ENCODE data around the gene BRD1.

The BRD1 gene

DNA sequence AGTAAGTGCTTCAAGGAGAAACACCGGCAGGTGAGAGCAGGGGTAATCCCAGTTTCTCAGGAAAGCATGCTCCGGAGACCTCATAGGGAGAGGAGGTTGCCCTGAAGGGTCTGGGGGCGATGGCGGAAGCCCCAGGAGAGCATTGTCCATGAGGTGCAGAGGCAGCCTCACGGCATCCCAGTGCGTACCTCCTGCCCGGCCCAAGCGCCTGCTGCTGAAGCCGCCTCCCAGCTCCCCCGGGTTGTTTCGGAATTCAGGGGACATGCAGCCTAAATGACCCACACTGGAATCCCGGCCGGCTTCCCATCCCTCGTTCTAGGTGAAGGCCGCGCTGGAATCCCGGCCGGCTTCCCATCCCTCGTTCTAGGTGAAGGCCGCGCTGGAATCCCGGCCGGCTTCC lies 28.7 kb upstream of the BRD1 start:
- H4K91ac ChIP-seq (ENCODE audit: low read length), result no peak overlapping the region
- peaks cover 3% of the 10 kb centered on the region for H3K79me1 ChIP-seq (replicated peaks; ENCODE audit: low read length, poor library complexity, severe bottlenecking)
- no peaks in the 10 kb centered on the region for H3K27me3 ChIP-seq (ENCODE audit: control insufficient read depth in 1 of 2, insufficient read depth in 1 of 2, low read length in 2 of 2)
- no peak overlapping the region for H2AFZ ChIP-seq (ENCODE audit: low read depth, low read length)
- no peak for DNase-seq
- no peak overlapping the region for H4K8ac ChIP-seq (ENCODE audit: low read length)
- H3K4ac ChIP-seq (ENCODE audit: low read depth in 1 of 2, low read length in 2 of 2), result no peak overlapping the region
- no peak overlapping the region for H2BK15ac ChIP-seq (ENCODE audit: low read depth, poor library complexity, severe bottlenecking)
- H2AK5ac ChIP-seq (ENCODE audit: low read length, severe bottlenecking), result no peak overlapping the region
- peaks cover 9% of the 10 kb centered on the region for H3K4me1 ChIP-seq (ENCODE audit: control insufficient read depth, insufficient read depth, low read depth, low read length)
- no peak overlapping the region for H2BK12ac ChIP-seq (ENCODE audit: low read length in 2 of 2)
- no peaks in the 10 kb centered on the region for H3K9me3 ChIP-seq (ENCODE audit: control insufficient read depth, low read length)
- peaks cover 0 to 8% of the 10 kb centered on the region in 2 experiments for H3K36me3 ChIP-seq (ENCODE audit: control insufficient read depth in 1 of 2, insufficient read depth in 2 of 2, low read depth in 1 of 2, low read length in 2 of 2)
- no peak overlapping the region for H3K14ac ChIP-seq (ENCODE audit: low read length in 2 of 2)
- H2BK5ac ChIP-seq (ENCODE audit: low read depth, low read length, poor library complexity, severe bottlenecking), result no peak overlapping the region
- H2BK120ac ChIP-seq (ENCODE audit: low read depth, low read length), result no peak overlapping the region
- H3K4me2 ChIP-seq (ENCODE audit: low read length, poor library complexity, severe bottlenecking), result no peak overlapping the region
- H3K18ac ChIP-seq (ENCODE audit: low read depth in 1 of 2, low read length in 2 of 2), result no peak overlapping the region
- H3K9ac ChIP-seq (ENCODE audit: low read length), result peak overlapping the region; percentile 95
- H3K27ac ChIP-seq (ENCODE audit: low read length, poor library complexity, severe bottlenecking), result no peak overlapping the region
- peak overlapping the region in 1 of 2 experiments; percentile 47 for H3K23ac ChIP-seq (ENCODE audit: low read length in 2 of 2)
- WGBS, result 86% methylated on average over 15 of the region's 23 CpGs
- peak overlapping the region in 1 of 2 experiments; percentile 96 for H3K4me3 ChIP-seq (ENCODE audit: insufficient read depth in 1 of 2, low read depth in 1 of 2, low read length in 2 of 2)

DNA sequence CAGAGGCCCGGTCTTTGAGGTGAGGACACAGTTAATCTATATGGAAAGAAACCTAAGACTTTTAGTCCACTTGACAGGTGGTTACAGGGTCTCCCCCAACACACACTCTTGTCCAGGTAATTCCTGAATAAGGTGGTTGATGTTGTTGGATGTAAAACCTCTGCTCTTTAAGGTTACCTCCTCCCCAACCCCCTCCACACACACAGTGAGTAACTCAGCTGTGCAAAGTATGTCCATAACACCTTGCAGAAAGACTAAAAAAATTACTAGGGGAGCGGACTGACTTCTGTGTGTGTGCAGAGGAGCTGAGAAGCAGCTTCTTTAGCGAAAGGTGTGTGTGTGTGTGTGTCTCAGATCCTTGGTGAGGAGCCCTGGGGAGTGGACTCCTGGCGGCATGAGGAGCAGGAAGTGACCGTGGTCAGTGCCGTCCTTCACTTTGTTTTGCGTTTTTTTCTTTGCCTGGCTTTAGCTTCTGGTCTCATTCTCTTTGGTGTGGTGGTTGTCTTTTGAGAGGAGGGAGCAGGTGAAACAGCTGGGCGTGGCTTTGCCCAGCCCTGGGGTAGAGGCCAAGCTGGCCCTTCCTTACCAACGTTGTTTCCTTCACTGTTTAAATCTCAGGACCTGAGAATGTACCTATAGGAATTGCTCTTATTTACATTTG lies 27.7 kb upstream of the BRD1 start:
- H3K36me3 ChIP-seq (ENCODE audit: control insufficient read depth in 1 of 2, insufficient read depth in 2 of 2, low read depth in 1 of 2, low read length in 2 of 2), result peaks cover 0 to 8% of the 10 kb centered on the region in 2 experiments
- no peak overlapping the region for H4K91ac ChIP-seq (ENCODE audit: low read length)
- peak overlapping the region; percentile 95 for H3K9ac ChIP-seq (ENCODE audit: low read length)
- H3K4me2 ChIP-seq (ENCODE audit: low read length, poor library complexity, severe bottlenecking), result peak overlapping the region; percentile 63
- H3K14ac ChIP-seq (ENCODE audit: low read length in 2 of 2), result no peak overlapping the region
- H3K27ac ChIP-seq (ENCODE audit: low read length, poor library complexity, severe bottlenecking), result no peak overlapping the region
- no peak overlapping the region for H2BK120ac ChIP-seq (ENCODE audit: low read depth, low read length)
- no peak overlapping the region for H2AFZ ChIP-seq (ENCODE audit: low read depth, low read length)
- H2BK15ac ChIP-seq (ENCODE audit: low read depth, poor library complexity, severe bottlenecking), result no peak overlapping the region
- H4K8ac ChIP-seq (ENCODE audit: low read length), result no peak overlapping the region
- H3K4me3 ChIP-seq (ENCODE audit: insufficient read depth in 1 of 2, low read depth in 1 of 2, low read length in 2 of 2), result peak overlapping the region in 1 of 2 experiments; percentile 96
- H3K23ac ChIP-seq (ENCODE audit: low read length in 2 of 2), result no peak overlapping the region
- peaks cover 3% of the 10 kb centered on the region for H3K79me1 ChIP-seq (replicated peaks; ENCODE audit: low read length, poor library complexity, severe bottlenecking)
- H2BK12ac ChIP-seq (ENCODE audit: low read length in 2 of 2), result no peak overlapping the region
- H2AK5ac ChIP-seq (ENCODE audit: low read length, severe bottlenecking), result no peak overlapping the region
- H3K18ac ChIP-seq (ENCODE audit: low read depth in 1 of 2, low read length in 2 of 2), result no peak overlapping the region
- no peaks in the 10 kb centered on the region for H3K9me3 ChIP-seq (ENCODE audit: control insufficient read depth, low read length)
- DNase-seq, result peak; percentile 53
- H3K27me3 ChIP-seq (ENCODE audit: control insufficient read depth in 1 of 2, insufficient read depth in 1 of 2, low read length in 2 of 2), result peaks cover 4 to 8% of the 10 kb centered on the region in 2 experiments
- H2BK5ac ChIP-seq (ENCODE audit: low read depth, low read length, poor library complexity, severe bottlenecking), result no peak overlapping the region
- H3K4ac ChIP-seq (ENCODE audit: low read depth in 1 of 2, low read length in 2 of 2), result no peak overlapping the region
- H3K4me1 ChIP-seq (ENCODE audit: control insufficient read depth, insufficient read depth, low read depth, low read length), result peaks cover 9% of the 10 kb centered on the region
- 55% methylated on average over 7 of the region's 9 CpGs for WGBS

DNA sequence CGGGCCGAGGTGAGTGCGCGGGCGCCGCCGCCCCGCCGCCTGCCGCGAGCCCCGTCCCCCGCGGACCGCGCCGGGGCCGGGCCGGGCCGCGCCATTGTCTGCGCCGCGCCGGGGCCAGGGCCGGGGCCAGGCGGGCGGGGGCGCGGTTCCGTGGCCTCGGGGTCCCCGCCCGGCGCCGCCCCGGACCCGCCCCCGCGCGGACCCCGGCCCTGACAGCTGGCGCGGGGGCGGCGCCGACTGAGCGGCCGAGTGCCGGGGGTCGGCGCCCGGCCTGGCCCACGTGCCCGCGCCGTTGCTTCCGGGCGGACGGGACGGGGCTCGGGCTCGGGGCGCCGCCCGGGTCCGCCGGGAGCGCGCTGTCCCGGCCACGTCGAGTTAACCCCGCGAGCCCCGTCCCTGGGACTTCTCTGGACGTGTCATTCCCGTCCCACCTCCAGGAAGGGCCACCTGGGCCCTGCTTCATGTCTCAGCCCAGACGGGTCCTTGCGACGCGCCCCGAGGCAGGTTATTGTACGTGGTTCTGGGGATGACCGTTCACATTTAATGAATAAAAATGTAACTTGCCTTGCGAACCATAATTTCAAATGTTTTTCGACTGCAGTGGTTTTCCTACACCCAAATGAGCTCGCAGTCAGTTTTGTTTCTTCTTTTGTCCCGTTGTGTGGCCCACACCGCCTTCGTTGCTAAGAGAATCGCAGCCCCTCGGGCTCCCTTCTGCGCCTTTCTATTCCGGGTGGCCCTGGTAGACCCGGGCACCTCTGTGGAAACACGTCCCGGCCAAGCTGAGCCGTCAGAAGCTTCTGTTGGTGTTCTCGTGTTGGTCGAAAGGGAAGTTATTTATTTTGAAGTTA lies 26.5 kb upstream of the BRD1 start:
- Histone ChIP-seq H3K79me1 (replicated peaks; ENCODE audit: low read length, poor library complexity, severe bottlenecking) (peaks cover 2% of the 10 kb centered on the region), H3K9ac (ENCODE audit: low read length) (peak overlapping the region; percentile 95), H3K4me3 (ENCODE audit: insufficient read depth in 1 of 2, low read depth in 1 of 2, low read length in 2 of 2) (peak overlapping the region; percentile 79 to 96), H3K4me2 (ENCODE audit: low read length, poor library complexity, severe bottlenecking) (peak overlapping the region; percentile 63), H2BK5ac (ENCODE audit: low read depth, low read length, poor library complexity, severe bottlenecking) (no peak overlapping the region), H4K8ac (ENCODE audit: low read length) (no peak overlapping the region), H3K14ac (ENCODE audit: low read length in 2 of 2) (peak overlapping the region in 1 of 2 experiments; percentile 92), H3K23ac (ENCODE audit: low read length in 2 of 2) (no peak overlapping the region), H2AFZ (ENCODE audit: low read depth, low read length) (peak overlapping the region; percentile 44), H4K91ac (ENCODE audit: low read length) (no peak overlapping the region), H3K9me3 (ENCODE audit: control insufficient read depth, low read length) (no peaks in the 10 kb centered on the region), H2AK5ac (ENCODE audit: low read length, severe bottlenecking) (no peak overlapping the region), H3K36me3 (ENCODE audit: control insufficient read depth in 1 of 2, insufficient read depth in 2 of 2, low read depth in 1 of 2, low read length in 2 of 2) (peaks cover 0 to 8% of the 10 kb centered on the region in 2 experiments), H3K4me1 (ENCODE audit: control insufficient read depth, insufficient read depth, low read depth, low read length) (peaks cover 15% of the 10 kb centered on the region), H3K4ac (ENCODE audit: low read depth in 1 of 2, low read length in 2 of 2) (peak overlapping the region; percentile 35 to 87), H2BK15ac (ENCODE audit: low read depth, poor library complexity, severe bottlenecking) (no peak overlapping the region), H2BK120ac (ENCODE audit: low read depth, low read length) (peak overlapping the region; percentile 74), H3K27ac (ENCODE audit: low read length, poor library complexity, severe bottlenecking) (peak overlapping the region; percentile 52), H3K27me3 (ENCODE audit: control insufficient read depth in 1 of 2, insufficient read depth in 1 of 2, low read length in 2 of 2) (peaks cover 15 to 20% of the 10 kb centered on the region in 2 experiments), H2BK12ac (ENCODE audit: low read length in 2 of 2) (peak overlapping the region in 1 of 2 experiments; percentile 68), H3K18ac (ENCODE audit: low read depth in 1 of 2, low read length in 2 of 2) (peak overlapping the region in 1 of 2 experiments; percentile 46)
- peak; percentile 53 for DNase-seq
- 2% methylated on average over 56 of the region's 101 CpGs for WGBS

All from mesenchymal stem cell (in vitro differentiated cells and primary cell).